ENCODE data around the gene KRTAP20-3. TPM values are rescaled to one million over a fixed set of nuclear protein-coding genes. Genes with fewer than 3 reads are reported as not detected.

KRTAP20-3 gene
- total and polyA plus RNA-seq, 2 experiments from 2014 or later: not detected

DNA sequence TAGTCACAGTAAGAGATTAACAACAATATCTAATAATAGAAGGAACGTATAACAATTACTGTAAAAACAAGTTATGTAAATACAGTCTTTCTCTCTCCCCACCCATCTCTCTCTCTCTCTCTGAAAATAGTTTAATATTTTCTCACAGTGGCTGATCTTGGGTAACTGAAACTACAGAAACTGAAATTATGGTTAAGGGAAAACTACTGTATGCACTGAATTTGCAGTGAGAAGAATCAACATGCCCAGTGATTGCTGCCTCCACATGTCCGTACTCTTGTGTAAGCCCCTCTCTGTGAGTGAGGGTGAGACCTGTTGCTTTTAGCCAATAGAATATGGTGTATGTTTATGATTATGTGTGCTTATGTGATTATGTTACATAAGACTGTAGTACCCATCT is 30.5 kb upstream of the KRTAP20-3 start:
- H3K9me2 ChIP-seq (ENCODE audit: insufficient read depth): no peaks in the 10 kb centered on the region
- no peaks in the 10 kb centered on the region for H4K20me1 ChIP-seq (replicated peaks; ENCODE audit: insufficient read depth)
- Mint-ChIP-seq H3K27me3 (ENCODE audit: insufficient read depth, low read depth, poor library complexity) (no peaks in the 10 kb centered on the region), H3K4me1 (no peaks in the 10 kb centered on the region), H3K4me3 (no peak overlapping the region), H3K36me3 (ENCODE audit: low read depth) (no peaks in the 10 kb centered on the region), H3K9me3 (peaks cover 7% of the 10 kb centered on the region; the same call in 2 of the 3 replicates), H3K27ac (no peak overlapping the region)
- ATAC-seq: no peak
- no peak overlapping the region for H2AFZ ChIP-seq
- DNase-seq (ENCODE audit: low spot score): no peak
- no peak for TF ChIP-seq NANOG (IDR thresholded peaks at IDR 0.05; ENCODE audit: borderline replicate concordance)
- H3K79me2 ChIP-seq (replicated peaks; ENCODE audit: insufficient read depth): no peaks in the 10 kb centered on the region
- no peaks in the 10 kb centered on the region for H3K27me3 ChIP-seq (ENCODE audit: insufficient read depth)
- no peaks in the 10 kb centered on the region for H3K4me1 ChIP-seq (ENCODE audit: insufficient read depth)
- no peak overlapping the region for H3K4me3 ChIP-seq
- no peak overlapping the region for H3K4me2 ChIP-seq
- no peak overlapping the region for H3K27ac ChIP-seq (ENCODE audit: low read depth)
- H3K36me3 ChIP-seq (ENCODE audit: insufficient read depth): no peaks in the 10 kb centered on the region
- H3F3A ChIP-seq (replicated peaks; ENCODE audit: low read depth): no peaks in the 10 kb centered on the region

- no peak within 1 kb of the TSS for H3K27ac Mint-ChIP-seq
- Histone ChIP-seq H3F3A (replicated peaks; ENCODE audit: low read depth) (no peaks in the 10 kb centered on the region), H2AFZ (no peak within 1 kb of the TSS), H3K27ac (ENCODE audit: low read depth) (no peak within 1 kb of the TSS), H4K20me1 (replicated peaks; ENCODE audit: insufficient read depth) (no peaks in the 10 kb centered on the region), H3K79me2 (replicated peaks; ENCODE audit: insufficient read depth) (no peaks in the 10 kb centered on the region), H3K4me2 (no peak within 1 kb of the TSS), H3K4me1 (ENCODE audit: insufficient read depth) (no peaks in the 10 kb centered on the region), H3K36me3 (ENCODE audit: insufficient read depth) (no peaks in the 10 kb centered on the region), H3K27me3 (ENCODE audit: insufficient read depth) (no peaks in the 10 kb centered on the region), H3K4me3 (no peak within 1 kb of the TSS), H3K9me2 (ENCODE audit: insufficient read depth) (no peaks in the 10 kb centered on the region)
- peaks cover 7% of the 10 kb centered on the region; the same call in 2 of the 3 replicates for H3K9me3 Mint-ChIP-seq
- TF ChIP-seq STAT1 (IDR thresholded peaks at IDR 0.05; ENCODE audit: unreplicated experiment): no peak
- TF ChIP-seq, protein P1, sequence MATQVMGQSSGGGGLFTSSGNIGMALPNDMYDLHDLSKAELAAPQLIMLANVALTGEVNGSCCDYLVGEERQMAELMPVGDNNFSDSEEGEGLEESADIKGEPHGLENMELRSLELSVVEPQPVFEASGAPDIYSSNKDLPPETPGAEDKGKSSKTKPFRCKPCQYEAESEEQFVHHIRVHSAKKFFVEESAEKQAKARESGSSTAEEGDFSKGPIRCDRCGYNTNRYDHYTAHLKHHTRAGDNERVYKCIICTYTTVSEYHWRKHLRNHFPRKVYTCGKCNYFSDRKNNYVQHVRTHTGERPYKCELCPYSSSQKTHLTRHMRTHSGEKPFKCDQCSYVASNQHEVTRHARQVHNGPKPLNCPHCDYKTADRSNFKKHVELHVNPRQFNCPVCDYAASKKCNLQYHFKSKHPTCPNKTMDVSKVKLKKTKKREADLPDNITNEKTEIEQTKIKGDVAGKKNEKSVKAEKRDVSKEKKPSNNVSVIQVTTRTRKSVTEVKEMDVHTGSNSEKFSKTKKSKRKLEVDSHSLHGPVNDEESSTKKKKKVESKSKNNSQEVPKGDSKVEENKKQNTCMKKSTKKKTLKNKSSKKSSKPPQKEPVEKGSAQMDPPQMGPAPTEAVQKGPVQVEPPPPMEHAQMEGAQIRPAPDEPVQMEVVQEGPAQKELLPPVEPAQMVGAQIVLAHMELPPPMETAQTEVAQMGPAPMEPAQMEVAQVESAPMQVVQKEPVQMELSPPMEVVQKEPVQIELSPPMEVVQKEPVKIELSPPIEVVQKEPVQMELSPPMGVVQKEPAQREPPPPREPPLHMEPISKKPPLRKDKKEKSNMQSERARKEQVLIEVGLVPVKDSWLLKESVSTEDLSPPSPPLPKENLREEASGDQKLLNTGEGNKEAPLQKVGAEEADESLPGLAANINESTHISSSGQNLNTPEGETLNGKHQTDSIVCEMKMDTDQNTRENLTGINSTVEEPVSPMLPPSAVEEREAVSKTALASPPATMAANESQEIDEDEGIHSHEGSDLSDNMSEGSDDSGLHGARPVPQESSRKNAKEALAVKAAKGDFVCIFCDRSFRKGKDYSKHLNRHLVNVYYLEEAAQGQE (IDR thresholded peaks at IDR 0.05; ENCODE audit: unreplicated experiment): no peak
- TF ChIP-seq EZH2phosphoT487 (IDR thresholded peaks at IDR 0.05; ENCODE audit: unreplicated experiment): no peak
- no peak for TF ChIP-seq POLR2AphosphoS5 (IDR thresholded peaks at IDR 0.05; ENCODE audit: low read depth)
- TF ChIP-seq CREB1 (CRISPR knock-in tag; IDR thresholded peaks at IDR 0.05; ENCODE audit: low read depth): no peak
- DNase-seq (ENCODE audit: low spot score) (no peak), ATAC-seq (no peak)
- no peaks in the 10 kb centered on the region for H3K27me3 Mint-ChIP-seq (ENCODE audit: insufficient read depth, low read depth, poor library complexity)
- H3K4me1 Mint-ChIP-seq: no peaks in the 10 kb centered on the region
- H3K4me3 Mint-ChIP-seq: no peak within 1 kb of the TSS
- no peaks in the 10 kb centered on the region for H3K36me3 Mint-ChIP-seq (ENCODE audit: low read depth)
These were observed 28.8 kb upstream of the KRTAP20-3 start, which contains the start of gene KRTAP6-1 for GRCh38 chr21:30613836-30614235. KRTAP6-1 (minus strand) TSS chr21:30613930; CDS start chr21:30613904, 26 bp downstream.

GRCh38 chr21:30615199-30615598 is 27.5 kb upstream of the KRTAP20-3 start:
- H3K9me2 ChIP-seq (ENCODE audit: insufficient read depth): no peaks in the 10 kb centered on the region
- no peaks in the 10 kb centered on the region for H3K4me1 ChIP-seq (ENCODE audit: insufficient read depth)
- H2AFZ ChIP-seq: no peak overlapping the region
- Mint-ChIP-seq H3K27ac (no peak overlapping the region), H3K4me1 (no peaks in the 10 kb centered on the region), H3K36me3 (ENCODE audit: low read depth) (no peaks in the 10 kb centered on the region), H3K4me3 (no peak overlapping the region), H3K9me3 (peaks cover 7% of the 10 kb centered on the region; the same call in 2 of the 3 replicates), H3K27me3 (ENCODE audit: insufficient read depth, low read depth, poor library complexity) (no peaks in the 10 kb centered on the region)
- no peaks in the 10 kb centered on the region for H3K79me2 ChIP-seq (replicated peaks; ENCODE audit: insufficient read depth)
- H3K27me3 ChIP-seq (ENCODE audit: insufficient read depth): no peaks in the 10 kb centered on the region
- no peak overlapping the region for H3K27ac ChIP-seq (ENCODE audit: low read depth)
- no peaks in the 10 kb centered on the region for H4K20me1 ChIP-seq (replicated peaks; ENCODE audit: insufficient read depth)
- no peak overlapping the region for H3K4me2 ChIP-seq
- DNase-seq (ENCODE audit: low spot score): no peak
- H3K36me3 ChIP-seq (ENCODE audit: insufficient read depth): no peaks in the 10 kb centered on the region
- no peak overlapping the region for H3K4me3 ChIP-seq
- ATAC-seq: no peak
- no peaks in the 10 kb centered on the region for H3F3A ChIP-seq (replicated peaks; ENCODE audit: low read depth)
- TF ChIP-seq, protein P2, sequence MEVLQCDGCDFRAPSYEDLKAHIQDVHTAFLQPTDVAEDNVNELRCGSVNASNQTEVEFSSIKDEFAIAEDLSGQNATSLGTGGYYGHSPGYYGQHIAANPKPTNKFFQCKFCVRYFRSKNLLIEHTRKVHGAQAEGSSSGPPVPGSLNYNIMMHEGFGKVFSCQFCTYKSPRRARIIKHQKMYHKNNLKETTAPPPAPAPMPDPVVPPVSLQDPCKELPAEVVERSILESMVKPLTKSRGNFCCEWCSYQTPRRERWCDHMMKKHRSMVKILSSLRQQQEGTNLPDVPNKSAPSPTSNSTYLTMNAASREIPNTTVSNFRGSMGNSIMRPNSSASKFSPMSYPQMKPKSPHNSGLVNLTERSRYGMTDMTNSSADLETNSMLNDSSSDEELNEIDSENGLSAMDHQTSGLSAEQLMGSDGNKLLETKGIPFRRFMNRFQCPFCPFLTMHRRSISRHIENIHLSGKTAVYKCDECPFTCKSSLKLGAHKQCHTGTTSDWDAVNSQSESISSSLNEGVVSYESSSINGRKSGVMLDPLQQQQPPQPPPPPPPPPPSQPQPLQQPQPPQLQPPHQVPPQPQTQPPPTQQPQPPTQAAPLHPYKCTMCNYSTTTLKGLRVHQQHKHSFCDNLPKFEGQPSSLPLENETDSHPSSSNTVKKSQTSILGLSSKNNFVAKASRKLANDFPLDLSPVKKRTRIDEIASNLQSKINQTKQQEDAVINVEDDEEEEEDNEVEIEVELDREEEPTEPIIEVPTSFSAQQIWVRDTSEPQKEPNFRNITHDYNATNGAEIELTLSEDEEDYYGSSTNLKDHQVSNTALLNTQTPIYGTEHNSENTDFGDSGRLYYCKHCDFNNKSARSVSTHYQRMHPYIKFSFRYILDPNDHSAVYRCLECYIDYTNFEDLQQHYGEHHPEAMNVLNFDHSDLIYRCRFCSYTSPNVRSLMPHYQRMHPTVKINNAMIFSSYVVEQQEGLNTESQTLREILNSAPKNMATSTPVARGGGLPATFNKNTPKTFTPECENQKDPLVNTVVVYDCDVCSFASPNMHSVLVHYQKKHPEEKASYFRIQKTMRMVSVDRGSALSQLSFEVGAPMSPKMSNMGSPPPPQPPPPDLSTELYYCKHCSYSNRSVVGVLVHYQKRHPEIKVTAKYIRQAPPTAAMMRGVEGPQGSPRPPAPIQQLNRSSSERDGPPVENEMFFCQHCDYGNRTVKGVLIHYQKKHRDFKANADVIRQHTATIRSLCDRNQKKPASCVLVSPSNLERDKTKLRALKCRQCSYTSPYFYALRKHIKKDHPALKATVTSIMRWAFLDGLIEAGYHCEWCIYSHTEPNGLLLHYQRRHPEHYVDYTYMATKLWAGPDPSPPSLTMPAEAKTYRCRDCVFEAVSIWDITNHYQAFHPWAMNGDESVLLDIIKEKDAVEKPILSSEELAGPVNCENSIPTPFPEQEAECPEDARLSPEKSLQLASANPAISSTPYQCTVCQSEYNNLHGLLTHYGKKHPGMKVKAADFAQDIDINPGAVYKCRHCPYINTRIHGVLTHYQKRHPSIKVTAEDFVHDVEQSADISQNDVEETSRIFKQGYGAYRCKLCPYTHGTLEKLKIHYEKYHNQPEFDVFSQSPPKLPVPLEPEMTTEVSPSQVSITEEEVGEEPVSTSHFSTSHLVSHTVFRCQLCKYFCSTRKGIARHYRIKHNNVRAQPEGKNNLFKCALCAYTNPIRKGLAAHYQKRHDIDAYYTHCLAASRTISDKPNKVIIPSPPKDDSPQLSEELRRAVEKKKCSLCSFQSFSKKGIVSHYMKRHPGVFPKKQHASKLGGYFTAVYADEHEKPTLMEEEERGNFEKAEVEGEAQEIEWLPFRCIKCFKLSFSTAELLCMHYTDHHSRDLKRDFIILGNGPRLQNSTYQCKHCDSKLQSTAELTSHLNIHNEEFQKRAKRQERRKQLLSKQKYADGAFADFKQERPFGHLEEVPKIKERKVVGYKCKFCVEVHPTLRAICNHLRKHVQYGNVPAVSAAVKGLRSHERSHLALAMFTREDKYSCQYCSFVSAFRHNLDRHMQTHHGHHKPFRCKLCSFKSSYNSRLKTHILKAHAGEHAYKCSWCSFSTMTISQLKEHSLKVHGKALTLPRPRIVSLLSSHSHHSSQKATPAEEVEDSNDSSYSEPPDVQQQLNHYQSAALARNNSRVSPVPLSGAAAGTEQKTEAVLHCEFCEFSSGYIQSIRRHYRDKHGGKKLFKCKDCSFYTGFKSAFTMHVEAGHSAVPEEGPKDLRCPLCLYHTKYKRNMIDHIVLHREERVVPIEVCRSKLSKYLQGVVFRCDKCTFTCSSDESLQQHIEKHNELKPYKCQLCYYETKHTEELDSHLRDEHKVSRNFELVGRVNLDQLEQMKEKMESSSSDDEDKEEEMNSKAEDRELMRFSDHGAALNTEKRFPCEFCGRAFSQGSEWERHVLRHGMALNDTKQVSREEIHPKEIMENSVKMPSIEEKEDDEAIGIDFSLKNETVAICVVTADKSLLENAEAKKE (CRISPR knock-in tag; IDR thresholded peaks at IDR 0.05): no peak
- no peak for TF ChIP-seq ZNF331 (CRISPR knock-in tag; IDR thresholded peaks at IDR 0.05; ENCODE audit: low read depth)
- no peak for TF ChIP-seq CREB1 (CRISPR knock-in tag; IDR thresholded peaks at IDR 0.05; ENCODE audit: low read depth)
- TF ChIP-seq STAT1 (IDR thresholded peaks at IDR 0.05; ENCODE audit: unreplicated experiment): no peak

Data from GM23338 (cell line).